ENCODE results near the gene THSD8. TPM values are rescaled to one million over a fixed set of nuclear protein-coding genes. Genes with fewer than 3 reads are reported as not detected.
A peak's percentile ranks its signal among the peaks of the same experiment; 100 is the strongest.

The THSD8 gene
- total and polyA plus RNA-seq, 2 experiments from 2014 or later: 15.0 TPM; not detected in 1

DNA sequence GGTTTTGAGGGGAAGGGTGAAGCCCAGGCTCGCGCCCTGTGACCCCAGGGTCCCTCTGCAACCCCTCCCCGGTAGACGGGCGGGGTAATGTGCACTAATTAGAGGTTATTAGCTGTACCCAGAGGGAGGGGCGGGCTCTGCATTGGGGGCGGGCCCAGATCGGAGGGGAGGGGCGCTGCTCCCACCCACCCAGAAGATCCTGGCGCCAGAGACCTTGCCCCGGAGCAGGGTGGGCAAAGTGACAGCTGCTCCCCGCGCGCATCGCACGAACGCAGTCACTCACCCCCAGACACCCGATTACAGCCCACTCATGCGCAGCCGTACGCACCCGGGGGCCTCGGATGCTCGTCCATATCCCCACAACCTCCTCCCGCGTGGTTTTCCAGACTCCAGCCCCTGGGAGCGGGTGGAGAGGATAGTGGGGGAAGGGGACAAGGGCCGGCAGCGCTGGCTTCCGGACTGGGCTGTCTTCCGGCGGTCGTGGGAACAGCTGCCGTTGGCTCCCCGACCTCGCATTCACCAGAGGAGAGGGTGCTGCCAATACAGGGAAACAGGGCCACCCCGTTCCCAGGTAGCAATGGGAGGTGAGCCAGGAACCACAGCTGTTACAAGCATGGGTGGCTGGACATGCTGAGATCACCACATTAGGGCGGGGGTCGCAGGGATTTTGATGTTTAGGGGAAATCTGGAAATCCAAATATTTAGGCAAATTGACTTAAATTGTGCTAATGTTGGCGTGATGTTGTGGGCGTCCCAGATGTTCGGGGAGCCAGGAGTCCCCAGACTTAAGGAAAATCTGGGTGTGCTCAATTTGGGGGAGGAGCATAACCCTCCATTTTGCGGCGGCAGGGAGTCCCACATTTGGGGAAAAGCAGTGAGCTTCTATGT is 23.6 kb upstream of the THSD8 start:
- peak overlapping the region; percentile 32 for H3K27ac ChIP-seq
- H3K4me1 ChIP-seq (ENCODE audit: low read depth): peaks cover 5% of the 10 kb centered on the region

DNA sequence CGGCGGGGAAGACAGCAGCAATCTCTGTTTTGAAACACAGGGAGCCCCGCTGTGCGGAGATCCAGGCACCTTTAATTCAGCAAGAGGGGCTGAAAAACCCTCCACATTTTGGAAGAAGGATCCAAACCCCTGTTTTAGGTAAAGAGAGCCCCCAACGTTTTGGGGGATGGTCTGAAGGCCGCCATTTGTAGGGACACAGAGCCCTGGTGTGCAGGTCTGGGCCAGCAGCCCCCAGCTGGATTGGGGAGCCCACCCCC is 23.0 kb upstream of the THSD8 start:
- TF ChIP-seq, protein P1, sequence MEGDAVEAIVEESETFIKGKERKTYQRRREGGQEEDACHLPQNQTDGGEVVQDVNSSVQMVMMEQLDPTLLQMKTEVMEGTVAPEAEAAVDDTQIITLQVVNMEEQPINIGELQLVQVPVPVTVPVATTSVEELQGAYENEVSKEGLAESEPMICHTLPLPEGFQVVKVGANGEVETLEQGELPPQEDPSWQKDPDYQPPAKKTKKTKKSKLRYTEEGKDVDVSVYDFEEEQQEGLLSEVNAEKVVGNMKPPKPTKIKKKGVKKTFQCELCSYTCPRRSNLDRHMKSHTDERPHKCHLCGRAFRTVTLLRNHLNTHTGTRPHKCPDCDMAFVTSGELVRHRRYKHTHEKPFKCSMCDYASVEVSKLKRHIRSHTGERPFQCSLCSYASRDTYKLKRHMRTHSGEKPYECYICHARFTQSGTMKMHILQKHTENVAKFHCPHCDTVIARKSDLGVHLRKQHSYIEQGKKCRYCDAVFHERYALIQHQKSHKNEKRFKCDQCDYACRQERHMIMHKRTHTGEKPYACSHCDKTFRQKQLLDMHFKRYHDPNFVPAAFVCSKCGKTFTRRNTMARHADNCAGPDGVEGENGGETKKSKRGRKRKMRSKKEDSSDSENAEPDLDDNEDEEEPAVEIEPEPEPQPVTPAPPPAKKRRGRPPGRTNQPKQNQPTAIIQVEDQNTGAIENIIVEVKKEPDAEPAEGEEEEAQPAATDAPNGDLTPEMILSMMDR (IDR thresholded peaks at IDR 0.05; ENCODE audit: low read depth, low read length): no peak
- no peak for DNase-seq (ENCODE audit: low read depth in 1 of 2, low spot score in 1 of 2)
- peak overlapping the region; percentile 7 for H3K27ac ChIP-seq
- no peaks in the 10 kb centered on the region for H3K36me3 ChIP-seq
- no peaks in the 10 kb centered on the region for H3K27me3 ChIP-seq
- no peaks in the 10 kb centered on the region for H3K9me3 ChIP-seq (ENCODE audit: low read depth)
- H3K4me3 ChIP-seq: no peak overlapping the region
- H3K4me1 ChIP-seq (ENCODE audit: low read depth): peaks cover 10% of the 10 kb centered on the region

More for the DNA sequence above, 23.6 kb upstream of the THSD8 start:
- TF ChIP-seq, protein P1 (IDR thresholded peaks at IDR 0.05; ENCODE audit: low read depth, low read length): no peak
- peak; percentile 73 to 93 for DNase-seq (ENCODE audit: low read depth in 1 of 2, low spot score in 1 of 2)
- peak overlapping the region; percentile 33 for H3K4me3 ChIP-seq
- H3K27me3 ChIP-seq: no peaks in the 10 kb centered on the region
- no peaks in the 10 kb centered on the region for H3K36me3 ChIP-seq
- H3K9me3 ChIP-seq (ENCODE audit: low read depth): no peaks in the 10 kb centered on the region

DNA sequence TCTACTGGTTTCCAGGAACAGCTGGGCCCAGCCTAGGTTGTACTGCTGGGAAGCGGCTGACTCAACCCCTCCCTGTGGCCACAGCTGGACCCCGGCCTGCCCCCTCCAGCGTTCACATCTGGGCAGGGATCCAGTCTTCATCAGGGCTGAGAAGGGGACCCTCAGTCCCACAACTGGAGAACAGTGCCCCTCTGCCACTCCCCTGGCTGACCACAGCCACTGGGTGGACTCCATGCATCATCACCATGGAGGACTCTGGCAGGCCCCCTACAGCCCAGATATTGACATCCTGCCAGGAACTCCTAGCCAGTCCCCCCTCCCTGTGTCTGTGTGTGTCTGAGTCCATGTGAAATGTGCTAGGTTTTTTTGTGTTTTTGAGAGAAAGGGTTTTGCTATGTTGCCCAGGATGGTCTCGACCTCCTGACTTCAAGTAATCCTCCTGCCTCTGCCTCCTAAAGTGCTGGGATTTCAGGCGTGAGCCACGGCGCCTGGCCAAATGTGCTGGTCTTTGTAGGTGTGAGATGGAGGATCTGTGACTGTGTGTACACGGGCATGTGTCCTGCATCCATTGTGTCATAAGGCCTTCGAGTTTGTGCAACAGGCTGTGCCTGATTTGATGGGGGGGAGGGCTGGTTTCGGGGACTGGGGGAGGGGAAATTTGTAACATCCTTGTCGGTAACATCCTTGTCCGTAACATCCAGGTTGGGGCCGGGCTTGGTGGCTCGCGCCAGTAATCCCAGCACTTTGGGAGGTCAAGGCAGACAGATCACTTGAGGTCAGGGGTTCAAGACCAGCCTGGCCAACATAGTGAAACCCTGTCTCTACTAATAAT is 22.5 kb upstream of the THSD8 start:
- DNase-seq (ENCODE audit: low read depth in 1 of 2, low spot score in 1 of 2): peak; percentile 58 to 96
- TF ChIP-seq, protein P1 (IDR thresholded peaks at IDR 0.05; ENCODE audit: low read depth, low read length): no peak
- Histone ChIP-seq H3K4me3 (no peak overlapping the region), H3K27me3 (no peaks in the 10 kb centered on the region), H3K4me1 (ENCODE audit: low read depth) (peaks cover 15% of the 10 kb centered on the region), H3K9me3 (ENCODE audit: low read depth) (no peaks in the 10 kb centered on the region), H3K36me3 (no peaks in the 10 kb centered on the region), H3K27ac (peak overlapping the region; percentile 7)

DNA sequence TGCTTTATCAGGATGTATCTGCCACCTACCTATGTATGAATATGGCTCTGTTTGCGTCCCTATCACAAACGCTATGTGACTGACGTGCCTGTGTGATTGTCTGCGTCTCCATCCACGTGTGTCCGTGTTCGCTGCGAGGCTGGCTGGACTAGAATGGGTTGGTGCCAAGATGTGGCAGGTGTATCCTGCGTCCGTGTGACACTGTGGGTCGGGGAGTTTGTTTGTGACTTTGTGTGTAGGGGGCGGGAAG is 19.8 kb upstream of the THSD8 start:
- Histone ChIP-seq H3K9me3 (ENCODE audit: low read depth) (no peaks in the 10 kb centered on the region), H3K27me3 (no peaks in the 10 kb centered on the region), H3K4me1 (ENCODE audit: low read depth) (peaks cover 24% of the 10 kb centered on the region), H3K36me3 (no peaks in the 10 kb centered on the region), H3K4me3 (peak overlapping the region; percentile 39), H3K27ac (no peak overlapping the region)
- TF ChIP-seq, protein P1 (IDR thresholded peaks at IDR 0.05; ENCODE audit: low read depth, low read length): no peak
- DNase-seq (ENCODE audit: low read depth in 1 of 2, low spot score in 1 of 2): no peak

DNA sequence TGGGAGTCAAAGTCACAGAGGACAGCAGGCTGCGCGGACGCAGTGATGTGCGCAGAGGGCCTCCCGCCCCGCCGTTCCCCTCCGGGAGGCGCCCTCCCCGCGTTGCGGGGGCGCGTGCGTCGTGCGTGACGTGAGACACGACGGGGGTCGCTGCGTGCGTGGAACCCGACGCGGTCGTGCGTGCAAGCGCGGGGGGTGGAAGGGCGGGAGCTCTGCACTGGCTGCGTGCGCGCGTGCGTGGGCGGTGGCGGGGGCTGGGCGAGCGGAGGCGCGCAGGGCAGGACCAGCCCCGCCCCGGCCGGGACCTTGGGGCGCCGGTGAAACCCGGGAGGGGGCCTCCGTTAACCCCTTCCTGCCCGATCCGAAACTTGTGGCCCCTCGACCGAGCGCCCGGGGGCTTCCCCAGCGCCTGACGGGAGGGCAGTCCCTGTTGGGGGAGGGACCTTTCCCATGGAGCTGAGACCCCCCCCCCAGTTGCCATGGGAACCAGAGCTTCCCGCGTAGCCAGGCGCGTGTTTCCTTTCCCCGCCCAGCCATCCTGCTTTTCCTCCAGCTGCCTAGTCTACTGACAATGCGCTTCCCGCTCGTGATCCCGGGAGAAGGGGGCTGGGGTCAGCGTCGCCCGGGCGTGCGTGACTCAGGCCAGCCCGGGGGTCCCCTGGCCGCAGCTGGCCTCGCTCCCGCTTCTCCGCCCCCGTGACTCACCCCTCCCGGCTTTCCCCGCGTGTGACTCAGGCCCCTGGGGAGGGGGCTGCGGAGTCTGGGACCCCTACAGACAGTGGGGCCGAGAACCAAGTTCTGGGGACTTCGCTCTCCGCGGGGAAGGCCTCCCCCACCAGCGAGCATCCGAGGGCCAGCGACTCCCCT is 19.2 kb upstream of the THSD8 start:
- H3K4me3 ChIP-seq: peak overlapping the region; percentile 39
- no peaks in the 10 kb centered on the region for H3K9me3 ChIP-seq (ENCODE audit: low read depth)
- no peak overlapping the region for H3K27ac ChIP-seq
- DNase-seq (ENCODE audit: low read depth in 1 of 2, low spot score in 1 of 2): peak; percentile 70 to 93
- TF ChIP-seq, protein P1 (IDR thresholded peaks at IDR 0.05; ENCODE audit: low read depth, low read length): no peak
- H3K4me1 ChIP-seq (ENCODE audit: low read depth): peaks cover 24% of the 10 kb centered on the region
- H3K27me3 ChIP-seq: no peaks in the 10 kb centered on the region
- no peaks in the 10 kb centered on the region for H3K36me3 ChIP-seq

Data from cardiac muscle cell (in vitro differentiated cells and primary cell).